B cell (primary cell): ENCODE results near the gene GOLPH3. TPM values are rescaled to one million over a fixed set of nuclear protein-coding genes. Genes with fewer than 3 reads are reported as not detected.

Experiments
- ATAC-seq: fragments of 200-7000 bp; cut with Tn5 transposase; one replicate; pipeline ENCODE4 v1.10.0; 2021; ENCODE audit warnings: low read depth, mild to moderate bottlenecking, moderate number of reproducible peaks, moderate library complexity
- CTCF ChIA-PET: fragments of 350-600 bp; sonication (Branson Sonifier 250); formaldehyde crosslinking; loops from one replicate; lab custom pipeline; 2021; ENCODE audit warnings: antibody characterized with exemption, inconsistent platforms; lab: Charles Lee
- POLR2A ChIA-PET: fragments of 350-600 bp; sonication (Branson Sonifier 250); formaldehyde crosslinking; loops from one replicate; lab custom pipeline; 2021; ENCODE audit warnings: antibody characterized with exemption; lab: Charles Lee
- DNase-seq: peaks from one replicate; pipeline ENCODE4 v3.0.0; 2013
- H2AFZ ChIP-seq: 2 replicates; pipeline ENCODE4 v1.6.1; 2012; ENCODE audit warnings: mild to moderate bottlenecking, low read depth, low read length; ENCODE audit not compliant: insufficient read depth, poor library complexity, severe bottlenecking
- H3K27ac ChIP-seq, 2 donors: 1 replicate in 1 of 2; 2 replicates in 1 of 2; pipeline ENCODE4 v1.5.1; 2012 to 2013; ENCODE audit warnings: low read length in 2 of 2, mild to moderate bottlenecking in 2 of 2, moderate library complexity in 1 of 2
- H3K27me3 ChIP-seq, 4 experiments: fragments of 200-600 bp in 1 of 4; sonication (generic) in 1 of 4; replicated peaks in 1 of 4; 1 replicate in 2 of 4; 2 replicates in 2 of 4; pipeline versions ENCODE4 v1.6.1 to v1.7.0; 2013 to 2016; ENCODE audit warnings: low read length in 3 of 4, mild to moderate bottlenecking in 2 of 4, mixed read lengths in 1 of 4, moderate library complexity in 1 of 4; ENCODE audit not compliant: insufficient read depth in 4 of 4, control insufficient read depth in 3 of 4; ENCODE audit errors: control extremely low read depth in 1 of 4
- H3K36me3 ChIP-seq, 2 experiments: replicated peaks in 1 of 2; 1 replicate in 1 of 2; 2 replicates in 1 of 2; pipeline versions ENCODE4 v1.6.1 to v1.7.1; 2013; ENCODE audit warnings: low read length in 1 of 2; ENCODE audit not compliant: insufficient read depth in 2 of 2, control insufficient read depth in 1 of 2; ENCODE audit errors: control extremely low read depth in 1 of 2, extremely low read depth in 1 of 2
- H3K4me1 ChIP-seq, 2 donors: fragments of 200-600 bp in 1 of 2; sonication (generic) in 1 of 2; 1 replicate in 1 of 2; 2 replicates in 1 of 2; pipeline versions ENCODE4 v1.5.1 to v1.6.1; 2013 to 2017; ENCODE audit warnings: low read length in 2 of 2; ENCODE audit not compliant: control insufficient read depth in 2 of 2, insufficient read depth in 2 of 2
- H3K4me2 ChIP-seq: replicated peaks from 2 replicates; pipeline ENCODE3; 2012; ENCODE audit warnings: mild to moderate bottlenecking, low read depth, low read length; ENCODE audit not compliant: poor library complexity, severe bottlenecking
- H3K4me3 ChIP-seq, 5 experiments: fragments of 200-600 bp in 1 of 5; sonication (generic) in 1 of 5; 1 replicate in 3 of 5; 2 replicates in 2 of 5; pipeline versions ENCODE4 v1.5.1 to v1.7.0; 2011 to 2016; ENCODE audit warnings: low read length in 4 of 5, mild to moderate bottlenecking in 4 of 5, low read depth in 2 of 5, control low read depth in 1 of 5, moderate library complexity in 1 of 5; ENCODE audit not compliant: insufficient read depth in 1 of 5; ENCODE audit errors: control extremely low read depth in 1 of 5, extremely low read depth in 1 of 5
- H3K79me2 ChIP-seq: fragments of 200-600 bp; sonication (generic); one replicate; pipeline ENCODE4 v1.6.0; 2016; ENCODE audit warnings: low read length; ENCODE audit not compliant: control insufficient read depth, insufficient read depth
- H3K9ac ChIP-seq: fragments of 200-600 bp; sonication (generic); 2 replicates; pipeline ENCODE4 v1.6.1; 2017; ENCODE audit warnings: mild to moderate bottlenecking, low read length, moderate library complexity
- H3K9me3 ChIP-seq, 3 donors: one replicate each; pipeline versions ENCODE4 v1.6.1 to v1.7.1; 2013; ENCODE audit warnings: low read length in 2 of 3; ENCODE audit not compliant: control insufficient read depth in 2 of 3, insufficient read depth in 1 of 3; ENCODE audit errors: control extremely low read depth in 1 of 3
- H4K20me1 ChIP-seq: 2 replicates; pipeline ENCODE4 v1.6.0; 2012; ENCODE audit warnings: mild to moderate bottlenecking, low read length; ENCODE audit not compliant: insufficient read depth, control insufficient read depth, poor library complexity, severe bottlenecking
- H3K27ac Mint-ChIP-seq: one replicate; pipeline ENCODE4 v1.8.0; 2021; ENCODE audit warnings: mixed read lengths
- H3K27me3 Mint-ChIP-seq: one replicate; pipeline ENCODE4 v1.8.0; 2021; ENCODE audit warnings: mixed read lengths
- H3K4me1 Mint-ChIP-seq: one replicate; pipeline ENCODE4 v1.8.0; 2021; ENCODE audit warnings: mixed read lengths
- H3K4me3 Mint-ChIP-seq: one replicate; pipeline ENCODE4 v1.8.0; 2021; ENCODE audit warnings: mixed read lengths
- H3K9me3 Mint-ChIP-seq: one replicate; pipeline ENCODE4 v1.8.0; 2022; ENCODE audit warnings: mixed read lengths; ENCODE audit not compliant: insufficient read depth
- EZH2 ChIP-seq: IDR thresholded peaks from 2 replicates; pipeline ENCODE4 v1.6.1; 2012; ENCODE audit warnings: borderline replicate concordance, low read depth, mild to moderate bottlenecking, moderate library complexity, low read length; ENCODE audit not compliant: insufficient read depth, poor library complexity, severe bottlenecking
- WGBS: methylation state at CpG from one replicate; pipeline ENCODE4 v1.1.5; 2013; ENCODE audit warnings: missing lambda C conversion rate; ENCODE audit not compliant: insufficient coverage; 5-methylcytosine and 5-hydroxymethylcytosine counted together
- intact Hi-C: fragments of 100-400 bp; cut with micrococcal nuclease; formaldehyde crosslinking; loops from one replicate; pipeline ENCODE4 v1.10.0; 2022
- polyA plus RNA-seq: library from polyadenylated mRNA; depleted of rRNA; stranded (reverse); fragments of >200 nt; gene quantifications from 2 replicates; pipeline ENCODE4 v1.2.3, GENCODE V29; 2012
- total RNA-seq, 2 donors: library from RNA; stranded (reverse); fragments of 120-200 nt in 1 of 2; gene quantifications; 1 replicate in 1 of 2; 2 replicates in 1 of 2; pipeline versions ENCODE4 v1.2.3 to v1.2.4, GENCODE V29; 2013 to 2022
- TF ChIP-seq, protein P1 (sequence below): fragments of 200-600 bp; IDR thresholded peaks from one replicate; pipeline ENCODE4 v1.8.0; 2022; ENCODE audit warnings: antibody characterized with exemption, mild to moderate bottlenecking

The GOLPH3 gene
- total and polyA plus RNA-seq, 2 donors (not counting 1 experiment from before 2014, with no cell fraction given): 16.2 to 62.6 TPM

DNA sequence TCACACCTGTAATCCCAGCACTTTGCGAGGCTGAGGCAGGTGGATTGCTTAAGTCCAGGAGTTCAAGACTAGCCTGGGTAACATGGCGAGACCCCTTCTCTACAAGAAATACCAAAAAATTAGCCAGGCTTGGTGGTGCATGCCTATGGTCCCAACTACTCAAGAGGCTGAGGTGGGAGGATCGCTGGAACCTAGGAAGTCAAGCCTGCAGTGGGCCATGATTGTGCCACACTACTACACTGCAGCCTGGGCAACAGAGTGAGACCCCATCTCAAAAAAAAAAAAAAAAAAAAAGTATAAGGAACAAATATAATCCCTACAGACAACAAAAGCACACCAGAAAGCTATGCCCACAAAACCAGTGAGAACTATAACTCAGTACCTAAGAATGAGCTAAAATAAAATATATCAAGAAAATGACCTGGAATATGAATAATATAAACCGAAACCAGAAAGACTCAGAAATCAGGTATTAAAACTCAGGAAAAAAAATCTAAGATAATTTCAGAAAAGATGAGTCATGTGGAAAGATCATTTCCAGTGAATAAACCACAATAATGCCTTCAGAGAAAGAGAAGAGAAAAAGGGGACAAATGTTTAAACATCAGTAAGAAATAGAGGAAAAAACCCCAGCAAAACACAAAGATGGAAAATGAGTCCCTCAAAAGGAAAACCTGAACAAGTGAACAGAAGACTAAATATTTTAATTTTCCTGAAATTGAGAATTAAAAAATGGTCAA is 57.4 kb downstream of the GOLPH3 start:
- Histone ChIP-seq H3K4me2 (no peak overlapping the region), H3K4me3 (no peak overlapping the region), H3K27me3 (no peaks in the 10 kb centered on the region), H3K9ac (no peak overlapping the region), H3K4me1 (no peaks in the 10 kb centered on the region), H3K79me2 (no peaks in the 10 kb centered on the region), H3K27ac (no peak overlapping the region), H3K36me3 (peaks cover 11 to 29% of the 10 kb centered on the region in 2 experiments), H2AFZ (no peak overlapping the region), H3K9me3 (no peaks in the 10 kb centered on the region), H4K20me1 (no peaks in the 10 kb centered on the region)
- H3K27ac Mint-ChIP-seq: no peak overlapping the region
- 100% methylated on average over 1 of the region's 4 CpGs for WGBS
- TF ChIP-seq, protein P1, sequence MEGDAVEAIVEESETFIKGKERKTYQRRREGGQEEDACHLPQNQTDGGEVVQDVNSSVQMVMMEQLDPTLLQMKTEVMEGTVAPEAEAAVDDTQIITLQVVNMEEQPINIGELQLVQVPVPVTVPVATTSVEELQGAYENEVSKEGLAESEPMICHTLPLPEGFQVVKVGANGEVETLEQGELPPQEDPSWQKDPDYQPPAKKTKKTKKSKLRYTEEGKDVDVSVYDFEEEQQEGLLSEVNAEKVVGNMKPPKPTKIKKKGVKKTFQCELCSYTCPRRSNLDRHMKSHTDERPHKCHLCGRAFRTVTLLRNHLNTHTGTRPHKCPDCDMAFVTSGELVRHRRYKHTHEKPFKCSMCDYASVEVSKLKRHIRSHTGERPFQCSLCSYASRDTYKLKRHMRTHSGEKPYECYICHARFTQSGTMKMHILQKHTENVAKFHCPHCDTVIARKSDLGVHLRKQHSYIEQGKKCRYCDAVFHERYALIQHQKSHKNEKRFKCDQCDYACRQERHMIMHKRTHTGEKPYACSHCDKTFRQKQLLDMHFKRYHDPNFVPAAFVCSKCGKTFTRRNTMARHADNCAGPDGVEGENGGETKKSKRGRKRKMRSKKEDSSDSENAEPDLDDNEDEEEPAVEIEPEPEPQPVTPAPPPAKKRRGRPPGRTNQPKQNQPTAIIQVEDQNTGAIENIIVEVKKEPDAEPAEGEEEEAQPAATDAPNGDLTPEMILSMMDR: no peak
- no peak for TF ChIP-seq EZH2
- no peaks in the 10 kb centered on the region for H3K4me1 Mint-ChIP-seq
- H3K27me3 Mint-ChIP-seq: no peaks in the 10 kb centered on the region
- no peak for DNase-seq
- CTCF ChIA-PET: no interaction called here
- POLR2A ChIA-PET: interaction anchor here (0.7 kb wide), 1 partner anchor 57 kb away, joined by 6 read pairs; the partner anchor contains the start of gene GOLPH3
- ATAC-seq: no peak
- no peaks in the 10 kb centered on the region for H3K9me3 Mint-ChIP-seq
- intact Hi-C loops: no loop called here
- no peak overlapping the region for H3K4me3 Mint-ChIP-seq

GRCh38 chr5:32115985-32116384 is 58.1 kb downstream of the GOLPH3 start:
- Histone ChIP-seq H4K20me1 (no peaks in the 10 kb centered on the region), H2AFZ (no peak overlapping the region), H3K27ac (no peak overlapping the region), H3K27me3 (no peaks in the 10 kb centered on the region), H3K4me1 (no peaks in the 10 kb centered on the region), H3K36me3 (peaks cover 10 to 32% of the 10 kb centered on the region in 2 experiments), H3K9me3 (no peaks in the 10 kb centered on the region), H3K4me3 (no peak overlapping the region), H3K4me2 (no peak overlapping the region), H3K9ac (no peak overlapping the region), H3K79me2 (no peaks in the 10 kb centered on the region)
- CTCF ChIA-PET: interaction anchor here (0.5 to 1.3 kb wide), 2 partner anchors 23 to 369 kb away, joined by 4 to 5 read pairs; no protein-coding TSS in a partner anchor
- intact Hi-C loops: no loop called here
- H3K27me3 Mint-ChIP-seq: no peaks in the 10 kb centered on the region
- H3K4me3 Mint-ChIP-seq: no peak overlapping the region
- WGBS: 100% methylated on average over 3 of the region's 3 CpGs
- no peak overlapping the region for H3K27ac Mint-ChIP-seq
- no peaks in the 10 kb centered on the region for H3K4me1 Mint-ChIP-seq
- H3K9me3 Mint-ChIP-seq: no peaks in the 10 kb centered on the region
- POLR2A ChIA-PET: no interaction called here
- TF ChIP-seq, protein P1: no peak
- TF ChIP-seq EZH2: no peak
- DNase-seq (no peak), ATAC-seq (no peak)
